Thyroid gland (tissue), 4 donors: Measurements from ENCODE around the gene PDCD4.

Experiments used
- POLR2A ChIP-seq, 2 donors: fragments of 450-650 bp; IDR thresholded peaks; one replicate each; pipeline ENCODE4 v1.6.1; 2017; ENCODE audit warnings: antibody characterized with exemption in 2 of 2, mild to moderate bottlenecking in 2 of 2, moderate library complexity in 1 of 2
- TF ChIP-seq, protein P1 (sequence below), 6 experiments: fragments of 200-600 bp in 3 of 6; fragments of 450-650 bp in 3 of 6; sonication (generic) in 3 of 6; IDR thresholded peaks; one replicate each; pipeline ENCODE4 v1.5.1; 2016 to 2019; ENCODE audit warnings: antibody characterized with exemption in 6 of 6, mild to moderate bottlenecking in 2 of 6, inconsistent platforms in 1 of 6, moderate library complexity in 1 of 6

DNA sequence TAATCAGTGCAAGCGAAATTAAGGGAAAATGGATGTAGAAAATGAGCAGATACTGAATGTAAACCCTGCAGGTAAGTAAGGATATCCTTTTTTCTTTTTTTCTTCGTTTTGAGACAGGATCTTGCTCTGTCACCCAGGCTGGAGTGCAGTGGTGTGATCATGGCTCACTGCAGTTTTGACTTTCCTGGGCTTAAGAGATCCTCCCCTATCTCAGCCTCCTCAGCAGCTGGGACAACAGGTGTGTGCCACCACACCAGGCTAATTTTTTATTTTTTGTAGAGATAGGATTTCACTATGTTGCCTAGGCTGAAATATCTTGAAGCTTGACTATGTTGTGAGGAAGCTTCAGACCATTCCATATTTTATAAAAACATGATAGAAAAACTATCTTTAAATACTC, 4.3 kb downstream of the PDCD4 start:
- TF ChIP-seq, protein P1, sequence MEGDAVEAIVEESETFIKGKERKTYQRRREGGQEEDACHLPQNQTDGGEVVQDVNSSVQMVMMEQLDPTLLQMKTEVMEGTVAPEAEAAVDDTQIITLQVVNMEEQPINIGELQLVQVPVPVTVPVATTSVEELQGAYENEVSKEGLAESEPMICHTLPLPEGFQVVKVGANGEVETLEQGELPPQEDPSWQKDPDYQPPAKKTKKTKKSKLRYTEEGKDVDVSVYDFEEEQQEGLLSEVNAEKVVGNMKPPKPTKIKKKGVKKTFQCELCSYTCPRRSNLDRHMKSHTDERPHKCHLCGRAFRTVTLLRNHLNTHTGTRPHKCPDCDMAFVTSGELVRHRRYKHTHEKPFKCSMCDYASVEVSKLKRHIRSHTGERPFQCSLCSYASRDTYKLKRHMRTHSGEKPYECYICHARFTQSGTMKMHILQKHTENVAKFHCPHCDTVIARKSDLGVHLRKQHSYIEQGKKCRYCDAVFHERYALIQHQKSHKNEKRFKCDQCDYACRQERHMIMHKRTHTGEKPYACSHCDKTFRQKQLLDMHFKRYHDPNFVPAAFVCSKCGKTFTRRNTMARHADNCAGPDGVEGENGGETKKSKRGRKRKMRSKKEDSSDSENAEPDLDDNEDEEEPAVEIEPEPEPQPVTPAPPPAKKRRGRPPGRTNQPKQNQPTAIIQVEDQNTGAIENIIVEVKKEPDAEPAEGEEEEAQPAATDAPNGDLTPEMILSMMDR (IDR thresholded peaks at IDR 0.05): no peak
- TF ChIP-seq POLR2A (IDR thresholded peaks at IDR 0.05): peak in 1 of 2 donors; percentile 33
